Urinary bladder (tissue), 4 donors: ENCODE measurements around the gene GNG7. TPM values are rescaled to one million over a fixed set of nuclear protein-coding genes. Genes with fewer than 3 reads are reported as not detected.
"Not testable (repeated sequence)": the region's sequence is repeated elsewhere in the genome, so short reads cannot be mapped to it uniquely, and the experiment has no call there.

Experiments used
- DNase-seq: peaks from one replicate; pipeline ENCODE4 v3.0.0-alpha.2; 2015; ENCODE audit errors: extremely low spot score
- H3K27ac ChIP-seq: one replicate; pipeline ENCODE4 v1.5.1; 2013; ENCODE audit warnings: low read depth, mild to moderate bottlenecking, moderate library complexity
- H3K36me3 ChIP-seq: one replicate; pipeline ENCODE4 v1.6.1; 2013; ENCODE audit warnings: mild to moderate bottlenecking, moderate library complexity; ENCODE audit not compliant: insufficient read depth
- H3K4me1 ChIP-seq: one replicate; pipeline ENCODE4 v1.6.1; 2013; ENCODE audit warnings: mild to moderate bottlenecking, moderate library complexity; ENCODE audit not compliant: insufficient read depth
- H3K4me3 ChIP-seq: one replicate; pipeline ENCODE4 v1.5.1; 2013; ENCODE audit warnings: low read depth, low read length
- WGBS: extraction: QIAGEN DNeasy Blood & Tissue Kit; methylation state at CpG from one replicate; pipeline ENCODE4 v1.1.7; 2013; 5-methylcytosine and 5-hydroxymethylcytosine counted together
- polyA plus RNA-seq: library from polyadenylated mRNA; stranded (reverse); fragments of 200-250 nt; gene quantifications from one replicate; pipeline ENCODE4 v1.2.3, GENCODE V29; 2013
- total RNA-seq: library from RNA; depleted of rRNA; stranded (reverse); fragments of >200 nt; gene quantifications from one replicate; pipeline ENCODE4 v1.2.3, GENCODE V29; 2014
- donor health status: healthy with polysubstance abuse.
- donor health status: healthy.

GNG7 gene
- total and polyA plus RNA-seq, 2 donors: 2.8 to 13.9 TPM

- H3K4me3 ChIP-seq, H3K4me1 ChIP-seq, DNase-seq, H3K36me3 ChIP-seq, H3K27ac ChIP-seq: not testable (repeated sequence)
- WGBS: 94% methylated on average over 36 of the region's 38 CpGs
These were observed 59.3 kb downstream of the GNG7 start for GRCh38 chr19:2643123-2643737.

GRCh38 chr19:2641332-2641698 lies 61.2 kb downstream of the GNG7 start:
- 91% methylated on average over 7 of the region's 7 CpGs for WGBS
- Histone ChIP-seq H3K4me1 (no peaks in the 10 kb centered on the region), H3K27ac (no peak overlapping the region), H3K4me3 (no peak overlapping the region), H3K36me3 (no peaks in the 10 kb centered on the region)
- no peak for DNase-seq

- H3K4me1 ChIP-seq: no peaks in the 10 kb centered on the region
- no peak overlapping the region for H3K27ac ChIP-seq
- H3K4me3 ChIP-seq: no peak overlapping the region
- 88% methylated on average over 17 of the region's 17 CpGs for WGBS
- no peaks in the 10 kb centered on the region for H3K36me3 ChIP-seq
- no peak for DNase-seq
These were observed 61.7 kb downstream of the GNG7 start for GRCh38 chr19:2640563-2641331.

- no peaks in the 10 kb centered on the region for H3K4me1 ChIP-seq
- H3K36me3 ChIP-seq: no peaks in the 10 kb centered on the region
- 81% methylated on average over 2 of the region's 2 CpGs for WGBS
- no peak overlapping the region for H3K27ac ChIP-seq
- no peak for DNase-seq
- no peak overlapping the region for H3K4me3 ChIP-seq
These were observed 62.5 kb downstream of the GNG7 start for GRCh38 chr19:2639999-2640398.

GRCh38 chr19:2638417-2638940 lies 64.0 kb downstream of the GNG7 start:
- no peak for DNase-seq
- no peaks in the 10 kb centered on the region for H3K4me1 ChIP-seq
- 58% methylated on average over 3 of the region's 3 CpGs for WGBS
- no peaks in the 10 kb centered on the region for H3K36me3 ChIP-seq
- H3K27ac ChIP-seq: no peak overlapping the region
- H3K4me3 ChIP-seq: no peak overlapping the region

- Histone ChIP-seq H3K4me1 (no peaks in the 10 kb centered on the region), H3K27ac (no peak overlapping the region)
These were observed 65.4 kb downstream of the GNG7 start for GRCh38 chr19:2636897-2637683.

GRCh38 chr19:2636141-2636896 lies 66.2 kb downstream of the GNG7 start:
- WGBS: 75% methylated on average over 10 of the region's 10 CpGs
- no peak overlapping the region for H3K27ac ChIP-seq
- DNase-seq: no peak
- no peaks in the 10 kb centered on the region for H3K4me1 ChIP-seq
- H3K36me3 ChIP-seq: no peaks in the 10 kb centered on the region
- no peak overlapping the region for H3K4me3 ChIP-seq

More at GRCh38 chr19:2636897-2637683, 65.4 kb downstream of the GNG7 start:
- WGBS: 23% methylated on average over 37 of the region's 37 CpGs
- DNase-seq: no peak
- H3K4me3 ChIP-seq: no peak overlapping the region
- no peaks in the 10 kb centered on the region for H3K36me3 ChIP-seq

GRCh38 chr19:2634960-2635359 lies 67.5 kb downstream of the GNG7 start:
- DNase-seq: no peak
- Histone ChIP-seq H3K4me3 (no peak overlapping the region), H3K36me3 (no peaks in the 10 kb centered on the region), H3K4me1 (no peaks in the 10 kb centered on the region), H3K27ac (no peak overlapping the region)
- 75% methylated on average over 9 of the region's 9 CpGs for WGBS

GRCh38 chr19:2634228-2634951 lies 68.1 kb downstream of the GNG7 start:
- H3K27ac ChIP-seq: no peak overlapping the region
- no peak for DNase-seq
- no peak overlapping the region for H3K4me3 ChIP-seq

GRCh38 chr19:2633693-2634075 lies 68.8 kb downstream of the GNG7 start:
- Histone ChIP-seq H3K4me3 (no peak overlapping the region), H3K27ac (no peak overlapping the region)
- WGBS: 84% methylated on average over 12 of the region's 12 CpGs

More at GRCh38 chr19:2634228-2634951, 68.1 kb downstream of the GNG7 start:
- no peaks in the 10 kb centered on the region for H3K4me1 ChIP-seq
- no peaks in the 10 kb centered on the region for H3K36me3 ChIP-seq
- 58% methylated on average over 28 of the region's 28 CpGs for WGBS

GRCh38 chr19:2631213-2631821 lies 71.2 kb downstream of the GNG7 start:
- H3K4me3 ChIP-seq: no peak overlapping the region
- no peaks in the 10 kb centered on the region for H3K36me3 ChIP-seq
- no peak overlapping the region for H3K27ac ChIP-seq
- no peak for DNase-seq
- no peaks in the 10 kb centered on the region for H3K4me1 ChIP-seq
- 91% methylated on average over 4 of the region's 4 CpGs for WGBS

More at GRCh38 chr19:2633693-2634075, 68.8 kb downstream of the GNG7 start:
- Histone ChIP-seq H3K4me1 (no peaks in the 10 kb centered on the region), H3K36me3 (no peaks in the 10 kb centered on the region)
- DNase-seq: no peak

GRCh38 chr19:2630352-2631001 lies 72.0 kb downstream of the GNG7 start:
- 98% methylated on average over 6 of the region's 6 CpGs for WGBS
- Histone ChIP-seq H3K4me1 (no peaks in the 10 kb centered on the region), H3K27ac (no peak overlapping the region)

More at GRCh38 chr19:2630352-2631001, 72.0 kb downstream of the GNG7 start:
- H3K4me3 ChIP-seq: no peak overlapping the region
- DNase-seq: no peak
- H3K36me3 ChIP-seq: no peaks in the 10 kb centered on the region
